ENCODE data around the gene BRD9. TPM values are rescaled to one million over a fixed set of nuclear protein-coding genes. Genes with fewer than 3 reads are reported as not detected.
"Not testable (repeated sequence)": the region's sequence is repeated elsewhere in the genome, so short reads cannot be mapped to it uniquely, and the experiment has no call there.

Gene BRD9
- total RNA-seq, 1 donor from 2014 or later, result 41.1 TPM

DNA sequence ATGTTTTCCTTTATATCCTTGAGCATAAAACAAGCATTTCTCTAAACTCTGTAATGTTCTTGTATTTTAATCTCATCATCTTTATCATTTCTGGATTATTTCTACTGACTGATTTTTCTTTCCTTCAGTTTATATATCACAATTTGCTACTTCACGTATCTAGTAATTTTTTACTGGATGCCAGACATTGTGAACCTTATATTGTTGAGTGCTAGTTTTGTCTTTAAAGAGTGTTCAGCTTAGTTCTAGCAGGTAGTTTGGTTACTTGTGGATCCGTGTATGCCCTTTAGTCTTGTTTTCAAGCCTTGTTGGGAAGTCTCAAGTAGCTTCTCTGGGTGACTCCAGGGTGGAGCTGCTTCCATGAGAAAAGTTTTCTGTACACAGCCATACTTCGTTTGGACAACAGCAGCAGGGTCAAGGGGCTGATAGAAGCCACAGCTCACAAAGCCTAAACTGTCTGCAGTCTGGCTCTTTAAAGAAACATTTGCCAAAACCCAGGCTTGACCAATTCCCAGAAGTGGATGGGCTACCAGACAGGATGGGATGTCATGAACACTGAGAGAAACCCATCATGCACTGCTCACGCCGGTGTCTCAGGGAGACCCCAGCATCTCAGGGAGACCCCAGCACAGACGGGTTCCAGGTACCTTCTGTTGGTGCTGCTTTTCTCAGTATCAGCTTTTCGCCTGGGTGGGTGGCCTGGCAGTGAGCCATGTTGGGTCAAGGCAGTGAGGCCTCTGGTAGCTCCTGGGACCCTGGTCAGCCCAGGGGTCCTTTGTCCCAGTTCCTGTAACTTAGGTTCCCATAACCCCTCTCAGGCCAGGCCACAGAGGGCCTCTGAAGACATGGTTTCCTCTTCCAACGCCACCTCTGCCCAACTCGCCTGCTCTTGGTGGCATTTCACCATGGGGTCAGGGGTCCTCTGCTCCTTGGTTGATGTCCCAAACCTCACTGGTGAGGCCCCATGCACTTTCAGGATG, 29.1 kb upstream of the BRD9 start:
- TF ChIP-seq CTCF (conservative IDR thresholded peaks at IDR 0.05; ENCODE audit: low read depth, low read length), result no peak
- no peak for DNase-seq (ENCODE audit: low read depth)
- no peak overlapping the region for H3K4me3 ChIP-seq (ENCODE audit: low read depth, low read length)

DNA sequence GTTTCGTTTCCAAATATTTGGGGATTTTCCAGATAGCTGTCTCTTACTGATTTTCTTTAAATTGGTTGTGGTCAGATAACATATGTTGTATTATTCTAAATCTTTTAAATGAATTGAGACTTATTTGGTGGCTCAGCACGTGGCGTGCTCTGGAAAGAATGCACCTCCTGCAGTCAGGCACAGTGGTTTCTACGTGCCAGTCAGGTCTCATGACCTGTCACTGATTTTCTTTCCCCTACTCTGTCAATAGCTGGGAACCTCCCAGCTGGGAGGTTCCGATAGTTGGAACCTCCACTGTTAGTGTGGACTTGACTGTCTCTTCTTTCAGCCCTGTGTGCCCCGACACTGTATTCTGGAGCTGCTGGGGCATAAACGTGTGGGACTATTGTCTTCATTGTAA, 27.7 kb upstream of the BRD9 start:
- H3K4me3 ChIP-seq (ENCODE audit: low read depth, low read length), result no peak overlapping the region
- DNase-seq (ENCODE audit: low read depth), result no peak
- no peak for TF ChIP-seq CTCF (conservative IDR thresholded peaks at IDR 0.05; ENCODE audit: low read depth, low read length)

- no peak for TF ChIP-seq CTCF (conservative IDR thresholded peaks at IDR 0.05; ENCODE audit: low read depth, low read length)
- no peak for DNase-seq (ENCODE audit: low read depth)
These were observed 26.9 kb upstream of the BRD9 start for GRCh38 chr5:919356-920000.

GRCh38 chr5:918717-919116, 26.1 kb upstream of the BRD9 start:
- not testable (repeated sequence) for DNase-seq (ENCODE audit: low read depth); H3K4me3 ChIP-seq (ENCODE audit: low read depth, low read length)

More at GRCh38 chr5:919356-920000, 26.9 kb upstream of the BRD9 start:
- H3K4me3 ChIP-seq (ENCODE audit: low read depth, low read length), result no peak overlapping the region

- no peak for TF ChIP-seq CTCF (conservative IDR thresholded peaks at IDR 0.05; ENCODE audit: low read depth, low read length)
- H3K4me3 ChIP-seq (ENCODE audit: low read depth, low read length), result no peak overlapping the region
- DNase-seq (ENCODE audit: low read depth), result no peak
These were observed 24.1 kb upstream of the BRD9 start for GRCh38 chr5:916441-917293.

DNA sequence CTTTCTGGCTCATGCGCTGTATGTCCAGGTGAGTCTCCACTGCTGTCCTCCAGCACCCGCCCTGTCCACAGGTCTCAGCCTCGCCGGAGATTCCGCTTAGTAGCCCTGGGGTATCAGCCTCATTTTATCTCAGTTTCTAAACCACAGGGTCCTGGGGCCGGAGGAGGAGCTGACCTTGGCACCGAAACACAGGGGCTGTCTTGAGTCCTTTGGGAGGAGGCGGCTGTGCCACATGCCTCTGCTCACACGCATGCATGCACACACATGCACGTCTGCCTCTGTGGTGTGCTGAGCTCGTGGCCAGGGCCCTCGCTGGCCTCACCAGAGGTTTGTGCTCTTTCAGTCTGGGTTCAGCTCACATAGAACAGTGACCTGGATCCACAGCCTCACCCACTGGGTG, 23.3 kb upstream of the BRD9 start:
- DNase-seq (ENCODE audit: low read depth), result no peak
- no peak for TF ChIP-seq CTCF (conservative IDR thresholded peaks at IDR 0.05; ENCODE audit: low read depth, low read length)
- no peak overlapping the region for H3K4me3 ChIP-seq (ENCODE audit: low read depth, low read length)

DNA sequence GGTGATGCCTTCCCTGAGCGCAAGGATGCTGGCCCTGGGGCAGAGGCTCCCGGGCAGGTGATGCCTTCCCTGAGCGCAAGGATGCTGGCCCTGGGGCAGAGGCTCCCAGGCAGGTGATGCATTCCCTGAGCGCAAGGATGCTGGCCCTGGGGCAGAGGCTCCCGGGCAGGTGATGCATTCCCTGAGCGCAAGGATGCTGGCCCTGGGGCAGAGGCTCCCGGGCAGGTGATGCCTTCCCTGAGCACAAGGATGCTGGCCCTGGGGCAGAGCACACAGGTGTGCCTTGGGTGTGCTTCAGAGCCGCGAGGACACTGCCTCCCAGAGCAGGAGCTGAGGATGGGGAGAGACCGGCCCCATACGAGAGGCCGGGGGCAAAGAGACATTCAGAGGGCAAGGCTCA, 22.7 kb upstream of the BRD9 start:
- H3K4me3 ChIP-seq (ENCODE audit: low read depth, low read length); DNase-seq (ENCODE audit: low read depth): not testable (repeated sequence)

Measured in epithelial cell of proximal tubule (primary cell).